Osteocyte (in vitro differentiated cells): Measurements from ENCODE around the gene FBXO42. TPM values are rescaled to one million over a fixed set of nuclear protein-coding genes. Genes with fewer than 3 reads are reported as not detected.

Experiments
- DNase-seq: peaks from one replicate; pipeline ENCODE4 v3.0.0; 2021; ENCODE audit warnings: mixed read lengths; ENCODE audit not compliant: unreplicated experiment; ENCODE audit errors: extremely low spot score
- H3K27ac Mint-ChIP-seq: one replicate; pipeline ENCODE4 v1.8.0; 2021; ENCODE audit warnings: mild to moderate bottlenecking, mixed read lengths; ENCODE audit not compliant: unreplicated experiment
- H3K27me3 Mint-ChIP-seq: one replicate; pipeline ENCODE4 v1.8.0; 2021; ENCODE audit warnings: mixed read lengths; ENCODE audit not compliant: unreplicated experiment
- H3K36me3 Mint-ChIP-seq: one replicate; pipeline ENCODE4 v1.8.0; 2021; ENCODE audit warnings: mixed read lengths; ENCODE audit not compliant: unreplicated experiment
- H3K4me1 Mint-ChIP-seq: one replicate; pipeline ENCODE4 v1.8.0; 2021; ENCODE audit warnings: mixed read lengths; ENCODE audit not compliant: unreplicated experiment
- H3K4me3 Mint-ChIP-seq: one replicate; pipeline ENCODE4 v1.8.0; 2021; ENCODE audit warnings: mild to moderate bottlenecking, moderate library complexity, mixed read lengths; ENCODE audit not compliant: unreplicated experiment
- H3K9me3 Mint-ChIP-seq: one replicate; pipeline ENCODE4 v1.8.0; 2021; ENCODE audit warnings: mixed read lengths; ENCODE audit not compliant: unreplicated experiment
- total RNA-seq: library from RNA; stranded (reverse); gene quantifications from 2 replicates; pipeline ENCODE4 v1.2.1, GENCODE V29; 2021
- TF ChIP-seq, protein P1 (sequence below): fragments of 200-600 bp; sonication (generic); IDR thresholded peaks from 2 replicates; pipeline ENCODE4 v1.5.0; 2021; ENCODE audit warnings: antibody characterized with exemption, mild to moderate bottlenecking, moderate library complexity

FBXO42 gene
- total RNA-seq, 1 donor from 2014 or later: 22.2 TPM

DNA sequence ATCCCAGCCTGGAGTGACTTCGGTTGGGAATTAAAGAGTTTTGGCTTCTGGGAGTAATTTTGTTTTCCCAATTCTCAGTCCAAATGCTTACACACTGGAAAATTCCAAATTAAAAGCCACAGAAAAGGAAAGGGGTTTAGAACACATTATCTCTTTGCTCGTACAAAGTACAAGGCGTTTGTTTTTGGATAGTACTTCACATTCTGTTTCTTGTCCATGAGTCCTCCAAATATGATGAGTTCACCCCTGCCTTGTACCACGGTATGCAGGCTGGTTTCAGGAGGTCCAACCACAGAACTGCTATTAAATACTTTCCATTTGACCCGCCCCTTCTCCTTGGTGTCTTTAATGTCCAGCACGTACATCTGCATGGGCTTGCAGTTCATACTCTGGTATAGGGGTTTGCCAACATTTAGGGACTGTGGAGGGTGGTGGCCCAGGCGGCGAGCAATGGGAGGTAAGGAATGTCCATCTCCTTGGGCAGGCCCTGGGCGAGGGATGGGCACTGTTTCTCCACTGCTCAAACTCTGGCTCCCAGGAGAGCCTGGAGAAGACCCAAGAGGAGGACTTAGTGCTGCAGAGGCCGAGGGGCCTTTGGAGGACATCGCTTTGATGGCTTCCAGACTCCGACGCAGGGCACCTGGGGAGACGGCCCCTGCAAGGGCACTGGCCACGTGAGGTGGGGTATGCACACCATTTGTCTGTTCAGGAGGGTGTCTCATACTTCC lies 101.6 kb downstream of the FBXO42 start:
- H3K36me3 Mint-ChIP-seq: peaks cover 27% of the 10 kb centered on the region
- no peaks in the 10 kb centered on the region for H3K27me3 Mint-ChIP-seq
- no peak overlapping the region for H3K4me3 Mint-ChIP-seq
- H3K27ac Mint-ChIP-seq: peak overlapping the region; percentile 75
- DNase-seq: no peak
- H3K9me3 Mint-ChIP-seq: no peaks in the 10 kb centered on the region
- peaks cover 36% of the 10 kb centered on the region for H3K4me1 Mint-ChIP-seq
- TF ChIP-seq, protein P1, sequence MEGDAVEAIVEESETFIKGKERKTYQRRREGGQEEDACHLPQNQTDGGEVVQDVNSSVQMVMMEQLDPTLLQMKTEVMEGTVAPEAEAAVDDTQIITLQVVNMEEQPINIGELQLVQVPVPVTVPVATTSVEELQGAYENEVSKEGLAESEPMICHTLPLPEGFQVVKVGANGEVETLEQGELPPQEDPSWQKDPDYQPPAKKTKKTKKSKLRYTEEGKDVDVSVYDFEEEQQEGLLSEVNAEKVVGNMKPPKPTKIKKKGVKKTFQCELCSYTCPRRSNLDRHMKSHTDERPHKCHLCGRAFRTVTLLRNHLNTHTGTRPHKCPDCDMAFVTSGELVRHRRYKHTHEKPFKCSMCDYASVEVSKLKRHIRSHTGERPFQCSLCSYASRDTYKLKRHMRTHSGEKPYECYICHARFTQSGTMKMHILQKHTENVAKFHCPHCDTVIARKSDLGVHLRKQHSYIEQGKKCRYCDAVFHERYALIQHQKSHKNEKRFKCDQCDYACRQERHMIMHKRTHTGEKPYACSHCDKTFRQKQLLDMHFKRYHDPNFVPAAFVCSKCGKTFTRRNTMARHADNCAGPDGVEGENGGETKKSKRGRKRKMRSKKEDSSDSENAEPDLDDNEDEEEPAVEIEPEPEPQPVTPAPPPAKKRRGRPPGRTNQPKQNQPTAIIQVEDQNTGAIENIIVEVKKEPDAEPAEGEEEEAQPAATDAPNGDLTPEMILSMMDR: no peak

DNA sequence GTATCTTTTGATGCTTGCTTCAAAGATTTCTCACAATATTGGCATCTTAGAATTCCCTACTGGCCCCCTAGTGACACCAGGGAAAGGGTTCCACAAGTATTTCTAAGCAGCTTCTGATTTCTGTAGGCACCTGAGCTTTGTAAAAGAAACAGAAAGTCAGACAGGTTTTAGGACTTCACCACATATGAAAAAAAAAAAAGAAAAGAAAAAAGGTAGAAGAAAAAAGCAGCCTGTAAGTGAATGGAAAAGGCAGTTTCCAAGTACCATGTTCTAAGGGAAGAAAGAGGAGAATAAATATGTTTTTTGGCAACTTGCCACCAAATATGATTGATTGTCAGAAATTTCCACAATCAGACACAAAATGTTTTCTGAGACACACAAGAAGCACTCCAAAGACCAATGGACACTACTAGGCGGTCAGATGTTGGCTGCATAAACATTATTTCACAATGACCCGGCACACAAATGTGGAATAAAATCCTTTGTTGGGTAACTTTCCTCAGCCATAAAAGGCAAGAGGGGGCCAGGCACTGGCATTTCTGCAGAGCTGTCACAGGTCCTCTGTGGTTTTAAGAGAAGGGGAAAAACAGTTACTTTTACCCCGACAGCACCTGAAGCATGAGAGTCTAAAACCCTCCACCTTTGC lies 102.6 kb downstream of the FBXO42 start:
- Mint-ChIP-seq H3K36me3 (peaks cover 20% of the 10 kb centered on the region), H3K4me3 (peak overlapping the region; percentile 34)

DNA sequence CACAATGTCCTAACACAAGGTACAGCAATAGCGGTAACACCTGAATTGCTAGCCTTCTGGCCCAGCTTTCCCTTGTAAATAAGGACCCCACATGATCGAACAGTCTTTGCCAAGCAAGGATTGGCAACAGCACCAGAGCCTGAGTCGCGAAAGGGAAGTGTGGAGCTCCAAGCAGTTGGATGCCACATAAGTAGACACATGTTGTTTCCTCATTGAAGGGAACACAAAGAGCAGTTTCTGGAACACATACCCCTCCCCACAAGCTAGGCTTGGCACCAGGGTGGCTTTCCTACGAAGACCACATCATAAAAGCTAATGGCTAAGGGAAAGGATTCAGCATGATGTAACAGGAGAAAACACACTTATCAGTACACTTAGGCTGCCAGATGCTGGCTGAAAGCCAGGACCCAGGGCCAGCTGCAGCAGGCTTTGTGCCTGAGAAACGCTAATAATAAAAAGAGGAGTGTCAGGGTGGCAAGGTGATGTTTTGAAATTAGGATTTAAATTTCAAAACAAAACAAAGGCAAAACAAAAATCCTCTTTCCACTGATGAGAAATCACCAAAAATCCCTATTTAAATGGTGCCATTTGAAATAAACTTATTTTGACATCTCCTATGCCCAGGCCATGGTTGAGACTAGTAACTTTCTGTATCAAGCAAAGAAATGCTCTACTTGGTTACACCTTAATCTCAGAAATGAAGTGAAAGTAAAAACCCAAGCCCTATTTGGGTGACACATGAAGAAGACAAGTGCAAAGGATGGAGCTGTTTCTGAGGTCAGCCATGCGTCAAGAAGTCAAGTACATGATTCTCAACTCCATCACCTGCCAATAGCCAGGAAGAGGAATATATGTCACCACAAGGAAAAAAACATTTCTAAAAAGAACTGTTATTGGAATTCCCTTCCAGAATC lies 103.4 kb downstream of the FBXO42 start:
- TF ChIP-seq, protein P1: no peak
- Mint-ChIP-seq H3K9me3 (no peaks in the 10 kb centered on the region), H3K4me3 (peak overlapping the region; percentile 30), H3K27me3 (no peaks in the 10 kb centered on the region), H3K4me1 (peaks cover 39% of the 10 kb centered on the region), H3K27ac (peak overlapping the region; percentile 89), H3K36me3 (peaks cover 13% of the 10 kb centered on the region)
- no peak for DNase-seq

More for the DNA sequence above, 102.6 kb downstream of the FBXO42 start:
- DNase-seq: no peak
- TF ChIP-seq, protein P1: no peak
- H3K27me3 Mint-ChIP-seq: no peaks in the 10 kb centered on the region
- H3K27ac Mint-ChIP-seq: peak overlapping the region; percentile 89
- no peaks in the 10 kb centered on the region for H3K9me3 Mint-ChIP-seq
- H3K4me1 Mint-ChIP-seq: peaks cover 36% of the 10 kb centered on the region

DNA sequence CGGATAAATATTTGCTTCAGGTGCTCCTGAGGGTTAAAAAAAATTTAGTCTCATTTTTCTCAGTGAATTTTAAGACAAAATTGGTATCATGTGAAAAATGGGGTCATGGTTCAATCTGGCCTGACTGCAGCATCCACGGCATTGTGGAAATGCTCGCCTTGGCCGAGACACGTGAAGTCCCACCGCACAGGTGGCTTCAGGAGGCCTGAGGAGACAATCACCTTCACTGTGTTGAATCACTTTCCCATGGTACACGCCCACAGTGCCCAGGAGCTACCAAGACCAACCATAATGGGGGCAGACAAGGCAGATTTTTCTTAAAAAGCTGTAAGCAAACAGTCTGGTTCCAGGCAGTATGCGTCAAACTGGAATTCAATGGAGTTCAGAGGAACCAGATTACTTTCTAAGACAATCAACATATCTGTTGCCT lies 104.3 kb downstream of the FBXO42 start:
- TF ChIP-seq, protein P1: no peak
- peaks cover 39% of the 10 kb centered on the region for H3K4me1 Mint-ChIP-seq
- peaks cover 12% of the 10 kb centered on the region for H3K36me3 Mint-ChIP-seq
- no peak overlapping the region for H3K4me3 Mint-ChIP-seq
- peak overlapping the region; percentile 89 for H3K27ac Mint-ChIP-seq
- H3K9me3 Mint-ChIP-seq: no peaks in the 10 kb centered on the region
- H3K27me3 Mint-ChIP-seq: no peaks in the 10 kb centered on the region
- DNase-seq: no peak
